Measurements from ENCODE around the gene STXBP1. TPM values are rescaled to one million over a fixed set of nuclear protein-coding genes. Genes with fewer than 3 reads are reported as not detected.

The STXBP1 gene
- total RNA-seq, 1 donor from 2014 or later: 16.0 TPM

- no peak for DNase-seq (ENCODE audit: low read depth, low spot score)
Measured at GRCh38 chr9:127732444-127732843, 120.4 kb downstream of the STXBP1 start.

GRCh38 chr9:127733614-127734013 lies 121.5 kb downstream of the STXBP1 start:
- DNase-seq (ENCODE audit: low read depth, low spot score): no peak

- DNase-seq (ENCODE audit: low read depth, low spot score): no peak
Measured at GRCh38 chr9:127734247-127734746, 122.2 kb downstream of the STXBP1 start.

- peak; percentile 92 for DNase-seq (ENCODE audit: low read depth, low spot score)
Measured at GRCh38 chr9:127734747-127735529, 122.9 kb downstream of the STXBP1 start, which contains the start of gene TOR2A. Gene TOR2A (minus strand): TSS chr9:127735294. CDS start chr9:127735270, 24 bp downstream.

GRCh38 chr9:127735530-127736185 lies 123.6 kb downstream of the STXBP1 start:
- no peak for DNase-seq (ENCODE audit: low read depth, low spot score)

DNA sequence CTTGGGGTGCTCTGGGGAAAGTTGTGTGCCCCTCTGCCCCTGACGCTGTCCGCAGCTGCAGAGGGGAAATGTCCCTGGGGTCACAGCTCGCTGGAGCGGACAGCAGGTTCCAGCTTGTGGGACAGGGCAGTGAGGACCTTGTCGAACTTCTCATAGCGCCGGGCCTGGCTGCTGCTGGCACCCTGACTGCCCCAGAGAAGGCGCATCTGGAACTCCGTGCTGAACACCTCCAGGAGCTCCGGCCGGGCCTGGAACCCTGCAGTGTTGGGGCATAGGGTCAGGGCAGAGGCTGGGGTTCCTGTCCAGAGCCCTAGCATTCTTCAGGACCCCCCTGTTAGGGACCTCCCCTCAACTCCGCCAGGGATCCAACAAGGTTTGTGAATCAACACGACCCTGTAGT lies 126.6 kb downstream of the STXBP1 start:
- no peak for DNase-seq (ENCODE audit: low read depth, low spot score)

DNA sequence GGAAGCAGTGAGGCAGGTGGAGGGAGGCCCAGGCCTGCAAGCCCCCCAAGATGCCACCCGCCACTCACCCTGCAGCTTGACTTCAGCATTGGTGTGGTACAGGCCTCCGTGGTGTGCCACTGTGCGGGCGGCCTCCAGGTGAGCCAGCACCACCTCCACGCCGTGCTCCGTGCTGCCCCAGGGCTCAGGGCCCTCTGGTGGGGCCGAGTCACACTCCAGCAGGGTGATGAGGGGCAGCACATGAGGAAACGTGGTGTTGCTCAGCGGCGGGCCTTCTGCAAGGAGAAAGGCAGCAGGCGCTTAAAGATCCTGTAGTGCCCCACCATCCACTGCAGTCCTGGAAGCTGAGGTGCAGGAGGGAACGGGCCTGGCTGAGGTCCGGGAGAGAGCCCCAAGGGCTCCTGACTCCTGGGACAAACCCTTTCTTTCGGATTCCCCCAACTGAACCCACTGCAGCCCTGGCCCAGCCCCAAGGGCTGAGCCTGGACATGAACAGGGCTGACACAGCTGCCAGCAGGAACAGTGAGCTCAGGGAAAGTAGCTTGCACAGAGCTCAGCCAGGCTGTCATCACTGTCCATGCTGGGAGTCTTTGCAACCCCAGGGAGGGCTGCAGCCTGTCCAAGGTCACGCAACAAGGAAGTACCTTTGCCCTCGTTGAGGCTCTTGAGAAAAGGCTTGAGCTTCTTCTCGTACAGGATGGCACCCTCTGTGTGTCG lies 127.7 kb downstream of the STXBP1 start:
- no peak for DNase-seq (ENCODE audit: low read depth, low spot score)

DNA sequence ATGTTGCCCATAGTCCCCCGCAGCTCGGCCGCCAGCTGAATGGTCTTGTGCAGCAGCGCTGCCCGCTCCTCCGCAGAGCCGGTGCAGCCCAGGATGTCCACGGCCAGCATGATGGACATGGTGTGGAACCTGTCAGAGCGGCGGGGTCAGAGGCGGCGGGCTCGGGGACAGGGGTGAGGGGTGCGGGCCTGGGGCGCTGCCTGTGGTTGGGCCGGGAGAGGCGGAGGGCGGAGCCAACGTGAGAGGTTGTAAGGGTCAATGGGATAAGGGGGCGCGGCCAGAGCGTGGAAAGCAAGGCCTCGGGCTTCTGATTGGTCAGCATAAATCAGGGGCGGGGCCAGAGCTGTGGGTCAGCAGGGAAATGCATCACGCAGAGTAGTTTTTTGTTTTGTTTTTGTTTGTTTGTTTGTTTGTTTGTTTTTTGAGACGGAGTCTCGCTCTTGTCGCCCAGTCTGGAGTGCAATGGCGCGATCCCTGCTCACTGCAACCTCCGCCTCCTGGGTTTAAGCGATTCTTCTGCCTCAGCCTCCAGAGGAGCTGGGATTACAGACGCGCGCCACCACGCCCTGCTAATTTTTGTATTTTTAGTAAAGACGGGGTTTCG lies 129.9 kb downstream of the STXBP1 start:
- no peak for DNase-seq (ENCODE audit: low read depth, low spot score)

Other genes with a start within 250 kb of the STXBP1 start
- gene SLC2A8, start 215.1 kb upstream of the STXBP1 start, total RNA-seq: 9.4 and 10.1 TPM in 2 replicates
- gene ZNF79, start 187.9 kb upstream of the STXBP1 start, total RNA-seq: 9.4 and 13.1 TPM in 2 replicates
- 1,065 and 1,838 TPM in 2 replicates for gene RPL12, start 160.9 kb upstream of the STXBP1 start, total RNA-seq
- gene LRSAM1, start 160.8 kb upstream of the STXBP1 start, total RNA-seq: 11.4 and 11.7 TPM in 2 replicates
- gene CFAP157, start 94.7 kb downstream of the STXBP1 start, total RNA-seq: not detected in 2 replicates
- gene PTRH1, start 103.4 kb downstream of the STXBP1 start, total RNA-seq: 30.0 and 40.4 TPM in 2 replicates
- not detected in 2 replicates for gene TTC16, start 103.8 kb downstream of the STXBP1 start, total RNA-seq
- gene TOR2A, start 123.0 kb downstream of the STXBP1 start, total RNA-seq: 5.8 and 7.8 TPM in 2 replicates
- 56.8 and 58.3 TPM in 2 replicates for gene SH2D3C, start 166.4 kb downstream of the STXBP1 start, total RNA-seq
- 107 and 116 TPM in 2 replicates for gene CDK9, start 173.8 kb downstream of the STXBP1 start, total RNA-seq
- 71.4 and 104 TPM in 2 replicates for gene FPGS, start 190.6 kb downstream of the STXBP1 start, total RNA-seq
- 46.5 and 49.5 TPM in 2 replicates for gene ENG, start 242.4 kb downstream of the STXBP1 start, total RNA-seq

All from pulmonary artery endothelial cell (primary cell).